ENCODE results near the gene OR2T3.
"Not testable (repeated sequence)": the region's sequence is repeated elsewhere in the genome, so short reads cannot be mapped to it uniquely, and the experiment has no call there.

OR2T3 gene

DNA sequence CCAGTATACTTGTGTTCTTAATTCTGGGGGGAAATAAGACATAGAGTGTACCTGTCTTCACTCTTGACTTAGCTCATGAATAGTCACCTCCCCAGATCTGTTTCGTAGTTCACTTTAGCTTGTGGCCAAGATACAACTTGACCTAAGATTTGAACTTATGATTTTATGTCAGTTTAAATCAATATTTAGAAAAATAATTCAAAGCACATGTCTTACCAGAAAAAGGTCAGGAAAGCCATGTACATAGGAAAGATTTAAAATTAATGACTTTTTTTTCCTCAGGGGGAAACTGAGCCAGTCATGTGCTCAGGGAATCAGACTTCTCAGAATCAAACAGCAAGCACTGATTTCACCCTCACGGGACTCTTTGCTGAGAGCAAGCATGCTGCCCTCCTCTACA, at the start of gene OR2T3:
OR2T3 (plus strand) TSS at position 301 of the 400 bp plus-strand sequence; CDS start at position 301, 0 bp downstream.
- H3K27ac ChIP-seq, result not testable (repeated sequence)

GRCh38 chr1:248427526-248428191, 45.5 kb upstream of the OR2T3 start:
- not testable (repeated sequence) for H3K27ac ChIP-seq

- H3K27ac ChIP-seq, result not testable (repeated sequence)
Observed at GRCh38 chr1:248428192-248428533, 45.0 kb upstream of the OR2T3 start.

- not testable (repeated sequence) for H3K27ac ChIP-seq
Observed at GRCh38 chr1:248431683-248432082, 41.5 kb upstream of the OR2T3 start.

- not testable (repeated sequence) for H3K27ac ChIP-seq
Observed at GRCh38 chr1:248432201-248432600, 41.0 kb upstream of the OR2T3 start.

DNA sequence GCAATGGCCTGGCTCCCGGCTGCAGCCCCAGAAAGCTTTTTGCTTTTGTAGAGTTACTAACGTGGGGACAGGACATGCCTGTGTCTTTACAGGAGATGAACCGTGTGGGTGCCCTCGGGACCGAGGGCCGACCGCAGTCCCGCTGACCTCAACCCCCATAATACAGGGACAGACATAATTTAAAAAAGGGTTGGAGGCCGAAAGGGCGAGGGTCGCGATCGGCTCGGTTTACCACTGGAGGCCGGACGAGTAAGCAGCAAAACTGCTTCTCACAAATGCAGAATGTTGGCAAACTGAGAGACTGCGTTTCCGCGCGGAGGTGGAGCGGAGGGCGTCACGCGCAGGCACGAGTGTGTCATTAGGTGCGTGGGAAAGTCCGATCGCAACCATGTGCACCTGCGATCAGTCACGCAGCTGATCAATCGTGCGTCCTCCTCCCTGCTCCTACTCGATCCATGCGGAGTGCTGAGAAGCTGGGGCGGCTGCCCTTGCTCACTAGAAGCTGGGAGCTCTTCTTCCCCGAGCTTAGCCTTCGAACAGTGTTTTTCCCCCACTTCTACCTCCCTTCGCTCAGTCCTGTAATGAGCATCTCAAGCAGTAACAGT, 39.2 kb upstream of the OR2T3 start:
- not testable (repeated sequence) for H3K27ac ChIP-seq

GRCh38 chr1:248434913-248435312, 38.2 kb upstream of the OR2T3 start:
- H3K27ac ChIP-seq, result not testable (repeated sequence)

DNA sequence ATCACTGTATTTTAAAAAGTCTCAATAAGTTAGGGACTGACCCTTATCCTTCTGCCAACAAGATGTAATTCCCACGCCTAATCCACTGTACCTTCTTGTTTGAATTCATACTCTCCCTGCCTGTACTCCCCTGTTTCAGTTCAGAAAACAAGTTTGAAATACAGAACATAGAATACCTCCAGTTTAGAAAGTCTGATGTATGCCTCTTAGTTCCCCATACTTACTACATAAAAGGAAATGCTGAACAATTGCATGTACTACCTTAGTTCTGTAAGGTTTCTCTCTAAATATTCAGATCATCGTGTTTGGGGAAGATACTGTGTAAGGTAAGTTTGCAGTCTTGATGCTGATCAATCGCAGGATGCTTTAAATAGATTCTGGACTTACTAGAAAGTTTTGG, 36.8 kb upstream of the OR2T3 start:
- not testable (repeated sequence) for H3K27ac ChIP-seq

DNA sequence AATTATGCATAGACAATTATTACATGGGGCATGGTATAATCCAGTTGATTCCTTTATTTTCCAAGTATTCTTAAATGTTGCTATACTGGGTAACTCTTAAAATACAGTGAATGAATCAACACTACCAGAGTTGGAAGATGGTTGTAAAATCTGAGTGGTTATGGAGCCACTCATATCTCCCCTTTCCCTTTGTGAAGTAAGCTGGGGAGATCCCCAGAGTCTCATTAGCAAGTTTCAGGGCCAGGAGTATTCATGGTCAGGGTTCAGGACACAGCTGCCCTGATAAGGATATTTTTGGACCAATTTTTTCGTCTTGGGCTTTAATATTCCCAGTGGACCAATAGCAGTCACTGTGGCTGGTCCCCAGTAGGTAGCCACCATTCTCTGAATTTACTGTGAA, 34.5 kb upstream of the OR2T3 start:
- not testable (repeated sequence) for H3K27ac ChIP-seq

- H3K27ac ChIP-seq, result not testable (repeated sequence)
Observed at GRCh38 chr1:248439283-248439682, 33.9 kb upstream of the OR2T3 start.

DNA sequence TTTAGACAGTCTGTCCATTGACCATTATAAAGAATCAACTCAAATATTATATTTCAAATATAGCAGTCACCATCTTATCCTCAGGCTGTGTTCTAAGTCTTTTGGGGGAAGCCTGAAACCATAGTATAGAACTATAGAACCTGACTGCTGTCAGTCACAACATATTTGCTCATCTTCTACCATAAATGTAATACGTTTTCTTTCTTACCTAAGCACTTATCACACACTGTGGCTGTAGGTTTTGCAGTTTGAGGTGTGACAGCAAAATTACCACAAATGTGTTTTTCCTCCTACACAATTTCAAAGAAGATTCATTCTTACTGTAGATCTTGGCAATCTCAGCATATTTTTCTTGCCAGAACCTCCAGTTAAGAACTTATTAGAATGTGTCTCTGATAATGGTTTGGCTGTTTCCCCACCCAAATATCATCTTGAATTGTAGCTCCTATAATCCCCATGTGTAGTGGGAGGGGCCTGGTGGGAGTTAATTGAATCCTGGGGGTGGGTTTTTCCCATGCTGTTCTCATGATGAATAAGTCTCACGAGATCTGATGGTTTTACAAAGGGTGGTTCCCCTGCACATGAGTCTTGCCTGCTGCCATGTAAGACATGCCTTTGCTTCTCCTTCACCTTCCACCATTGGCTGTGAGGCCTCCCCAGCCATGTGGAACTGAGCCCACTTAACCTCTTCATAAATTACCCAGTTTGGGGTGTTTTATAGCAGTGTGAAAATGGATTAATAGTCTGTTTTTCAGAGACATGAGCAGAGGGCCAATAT, 30.5 kb upstream of the OR2T3 start:
- not testable (repeated sequence) for H3K27ac ChIP-seq

GRCh38 chr1:248444603-248445002, 28.5 kb upstream of the OR2T3 start:
- H3K27ac ChIP-seq, result not testable (repeated sequence)

GRCh38 chr1:248445399-248445798, 27.8 kb upstream of the OR2T3 start, which contains the start of gene OR2T2:
Gene OR2T2, plus strand, starts transcription at chr1:248445637. Its CDS starts 7,161 bp downstream, at chr1:248452798.
- not testable (repeated sequence) for H3K27ac ChIP-seq

GRCh38 chr1:248448409-248449074, 24.6 kb upstream of the OR2T3 start:
- H3K27ac ChIP-seq, result not testable (repeated sequence)

GRCh38 chr1:248449821-248450465, 23.2 kb upstream of the OR2T3 start:
- not testable (repeated sequence) for H3K27ac ChIP-seq

DNA sequence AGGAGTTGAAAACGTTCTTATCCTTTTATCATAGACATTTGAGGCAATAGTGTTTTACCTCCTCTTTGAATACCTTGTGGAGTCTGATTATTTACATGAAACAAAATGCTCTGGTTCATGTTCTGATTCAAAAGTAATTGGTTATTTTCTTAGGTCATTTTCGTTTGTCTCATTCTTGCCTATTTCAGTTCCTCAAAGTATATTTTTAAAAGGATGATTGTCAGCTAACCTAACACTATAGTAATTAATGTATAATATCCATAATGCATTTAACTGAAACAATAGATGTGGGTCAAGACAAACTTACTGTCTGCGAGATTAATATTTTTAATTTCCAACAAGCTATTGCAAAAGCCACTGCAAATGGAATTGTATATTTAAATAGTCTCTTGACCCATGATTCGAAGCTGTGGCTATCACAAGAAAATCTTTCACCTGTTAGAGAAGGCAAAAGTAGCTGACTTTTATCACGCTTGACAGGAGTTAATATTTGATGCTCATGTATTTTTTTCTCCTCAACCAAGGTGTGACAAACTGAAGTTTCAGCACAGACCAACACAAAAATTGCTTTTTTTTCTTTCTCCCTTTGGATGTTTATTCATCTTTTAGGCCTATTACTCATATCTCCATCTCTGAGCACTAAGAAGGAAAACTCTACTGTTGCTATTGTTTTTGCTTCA, 22.5 kb upstream of the OR2T3 start:
- not testable (repeated sequence) for H3K27ac ChIP-seq

- H3K27ac ChIP-seq, result not testable (repeated sequence)
Observed at GRCh38 chr1:248453619-248454018, 19.5 kb upstream of the OR2T3 start.

DNA sequence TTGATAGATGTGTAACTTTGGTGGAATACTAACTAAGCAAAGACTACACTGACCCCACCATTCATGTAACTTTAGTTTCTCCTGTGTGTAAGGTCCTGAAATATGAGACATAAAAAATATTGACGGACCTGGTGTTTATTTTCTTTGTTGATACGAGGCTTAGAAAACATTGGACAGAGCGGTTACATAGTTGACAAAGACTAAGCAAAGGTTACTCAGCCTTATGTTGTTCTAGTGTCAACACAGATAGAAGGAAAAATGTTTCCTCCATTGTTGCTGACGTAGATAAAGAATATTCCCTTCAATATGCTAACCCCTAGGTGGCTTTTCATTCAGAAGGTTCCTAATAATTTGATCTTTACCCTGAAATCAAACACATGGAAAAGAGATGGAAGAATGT, 18.1 kb upstream of the OR2T3 start:
- not testable (repeated sequence) for H3K27ac ChIP-seq

DNA sequence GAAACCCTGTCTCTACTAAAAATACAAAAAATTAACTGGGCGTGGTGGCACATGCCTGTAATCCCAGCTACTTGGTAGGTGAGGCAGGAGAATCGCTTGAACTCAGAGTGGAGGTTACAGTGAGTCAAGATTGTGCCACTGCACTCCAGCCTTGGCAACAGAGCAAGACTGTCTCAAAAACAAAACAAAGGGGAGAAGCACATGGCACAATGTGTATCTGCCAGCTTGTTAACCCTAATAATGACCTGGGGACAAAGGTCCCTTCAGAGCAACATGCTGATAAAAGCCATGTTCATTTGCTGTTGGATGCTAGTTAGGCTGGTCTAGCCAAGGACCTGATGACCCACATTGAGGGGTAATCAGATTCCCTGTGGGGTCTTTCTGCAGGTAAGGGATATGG, 16.5 kb upstream of the OR2T3 start:
- H3K27ac ChIP-seq, result not testable (repeated sequence)

- not testable (repeated sequence) for H3K27ac ChIP-seq
Observed at GRCh38 chr1:248459117-248459516, 14.0 kb upstream of the OR2T3 start.

Measured in VCaP (cell line).